B cell (primary cell): ENCODE data around the gene PANX3. TPM values are rescaled to one million over a fixed set of nuclear protein-coding genes. Genes with fewer than 3 reads are reported as not detected.

Experiments used
- ATAC-seq: fragments of 200-7000 bp; cut with Tn5 transposase; one replicate; pipeline ENCODE4 v1.10.0; 2021; ENCODE audit warnings: low read depth, mild to moderate bottlenecking, moderate number of reproducible peaks, moderate library complexity
- CTCF ChIA-PET: fragments of 350-600 bp; sonication (Branson Sonifier 250); formaldehyde crosslinking; loops from one replicate; lab custom pipeline; 2021; ENCODE audit warnings: antibody characterized with exemption, inconsistent platforms; lab: Charles Lee
- POLR2A ChIA-PET: fragments of 350-600 bp; sonication (Branson Sonifier 250); formaldehyde crosslinking; loops from one replicate; lab custom pipeline; 2021; ENCODE audit warnings: antibody characterized with exemption; lab: Charles Lee
- DNase-seq: peaks from one replicate; pipeline ENCODE4 v3.0.0; 2013
- H2AFZ ChIP-seq: 2 replicates; pipeline ENCODE4 v1.6.1; 2012; ENCODE audit warnings: mild to moderate bottlenecking, low read depth, low read length; ENCODE audit not compliant: insufficient read depth, poor library complexity, severe bottlenecking
- H3K27ac ChIP-seq, 2 donors: 1 replicate in 1 of 2; 2 replicates in 1 of 2; pipeline ENCODE4 v1.5.1; 2012 to 2013; ENCODE audit warnings: low read length in 2 of 2, mild to moderate bottlenecking in 2 of 2, moderate library complexity in 1 of 2
- H3K27me3 ChIP-seq, 4 experiments: fragments of 200-600 bp in 1 of 4; sonication (generic) in 1 of 4; replicated peaks in 1 of 4; 1 replicate in 2 of 4; 2 replicates in 2 of 4; pipeline versions ENCODE4 v1.6.1 to v1.7.0; 2013 to 2016; ENCODE audit warnings: low read length in 3 of 4, mild to moderate bottlenecking in 2 of 4, mixed read lengths in 1 of 4, moderate library complexity in 1 of 4; ENCODE audit not compliant: insufficient read depth in 4 of 4, control insufficient read depth in 3 of 4; ENCODE audit errors: control extremely low read depth in 1 of 4
- H3K36me3 ChIP-seq, 2 experiments: replicated peaks in 1 of 2; 1 replicate in 1 of 2; 2 replicates in 1 of 2; pipeline versions ENCODE4 v1.6.1 to v1.7.1; 2013; ENCODE audit warnings: low read length in 1 of 2; ENCODE audit not compliant: insufficient read depth in 2 of 2, control insufficient read depth in 1 of 2; ENCODE audit errors: control extremely low read depth in 1 of 2, extremely low read depth in 1 of 2
- H3K4me1 ChIP-seq, 2 donors: fragments of 200-600 bp in 1 of 2; sonication (generic) in 1 of 2; 1 replicate in 1 of 2; 2 replicates in 1 of 2; pipeline versions ENCODE4 v1.5.1 to v1.6.1; 2013 to 2017; ENCODE audit warnings: low read length in 2 of 2; ENCODE audit not compliant: control insufficient read depth in 2 of 2, insufficient read depth in 2 of 2
- H3K4me2 ChIP-seq: replicated peaks from 2 replicates; pipeline ENCODE3; 2012; ENCODE audit warnings: mild to moderate bottlenecking, low read depth, low read length; ENCODE audit not compliant: poor library complexity, severe bottlenecking
- H3K4me3 ChIP-seq, 5 experiments: fragments of 200-600 bp in 1 of 5; sonication (generic) in 1 of 5; 1 replicate in 3 of 5; 2 replicates in 2 of 5; pipeline versions ENCODE4 v1.5.1 to v1.7.0; 2011 to 2016; ENCODE audit warnings: low read length in 4 of 5, mild to moderate bottlenecking in 4 of 5, low read depth in 2 of 5, control low read depth in 1 of 5, moderate library complexity in 1 of 5; ENCODE audit not compliant: insufficient read depth in 1 of 5; ENCODE audit errors: control extremely low read depth in 1 of 5, extremely low read depth in 1 of 5
- H3K79me2 ChIP-seq: fragments of 200-600 bp; sonication (generic); one replicate; pipeline ENCODE4 v1.6.0; 2016; ENCODE audit warnings: low read length; ENCODE audit not compliant: control insufficient read depth, insufficient read depth
- H3K9ac ChIP-seq: fragments of 200-600 bp; sonication (generic); 2 replicates; pipeline ENCODE4 v1.6.1; 2017; ENCODE audit warnings: mild to moderate bottlenecking, low read length, moderate library complexity
- H3K9me3 ChIP-seq, 3 donors: one replicate each; pipeline versions ENCODE4 v1.6.1 to v1.7.1; 2013; ENCODE audit warnings: low read length in 2 of 3; ENCODE audit not compliant: control insufficient read depth in 2 of 3, insufficient read depth in 1 of 3; ENCODE audit errors: control extremely low read depth in 1 of 3
- H4K20me1 ChIP-seq: 2 replicates; pipeline ENCODE4 v1.6.0; 2012; ENCODE audit warnings: mild to moderate bottlenecking, low read length; ENCODE audit not compliant: insufficient read depth, control insufficient read depth, poor library complexity, severe bottlenecking
- H3K27ac Mint-ChIP-seq: one replicate; pipeline ENCODE4 v1.8.0; 2021; ENCODE audit warnings: mixed read lengths
- H3K27me3 Mint-ChIP-seq: one replicate; pipeline ENCODE4 v1.8.0; 2021; ENCODE audit warnings: mixed read lengths
- H3K4me1 Mint-ChIP-seq: one replicate; pipeline ENCODE4 v1.8.0; 2021; ENCODE audit warnings: mixed read lengths
- H3K4me3 Mint-ChIP-seq: one replicate; pipeline ENCODE4 v1.8.0; 2021; ENCODE audit warnings: mixed read lengths
- H3K9me3 Mint-ChIP-seq: one replicate; pipeline ENCODE4 v1.8.0; 2022; ENCODE audit warnings: mixed read lengths; ENCODE audit not compliant: insufficient read depth
- EZH2 ChIP-seq: IDR thresholded peaks from 2 replicates; pipeline ENCODE4 v1.6.1; 2012; ENCODE audit warnings: borderline replicate concordance, low read depth, mild to moderate bottlenecking, moderate library complexity, low read length; ENCODE audit not compliant: insufficient read depth, poor library complexity, severe bottlenecking
- WGBS: methylation state at CpG from one replicate; pipeline ENCODE4 v1.1.5; 2013; ENCODE audit warnings: missing lambda C conversion rate; ENCODE audit not compliant: insufficient coverage; 5-methylcytosine and 5-hydroxymethylcytosine counted together
- intact Hi-C: fragments of 100-400 bp; cut with micrococcal nuclease; formaldehyde crosslinking; loops from one replicate; pipeline ENCODE4 v1.10.0; 2022
- polyA plus RNA-seq: library from polyadenylated mRNA; depleted of rRNA; stranded (reverse); fragments of >200 nt; gene quantifications from 2 replicates; pipeline ENCODE4 v1.2.3, GENCODE V29; 2012
- total RNA-seq, 2 donors: library from RNA; stranded (reverse); fragments of 120-200 nt in 1 of 2; gene quantifications; 1 replicate in 1 of 2; 2 replicates in 1 of 2; pipeline versions ENCODE4 v1.2.3 to v1.2.4, GENCODE V29; 2013 to 2022
- TF ChIP-seq, protein P1 (sequence below): fragments of 200-600 bp; IDR thresholded peaks from one replicate; pipeline ENCODE4 v1.8.0; 2022; ENCODE audit warnings: antibody characterized with exemption, mild to moderate bottlenecking

Gene PANX3
- total and polyA plus RNA-seq, 2 donors (not counting 1 experiment from before 2014, with no cell fraction given), result not detected

DNA sequence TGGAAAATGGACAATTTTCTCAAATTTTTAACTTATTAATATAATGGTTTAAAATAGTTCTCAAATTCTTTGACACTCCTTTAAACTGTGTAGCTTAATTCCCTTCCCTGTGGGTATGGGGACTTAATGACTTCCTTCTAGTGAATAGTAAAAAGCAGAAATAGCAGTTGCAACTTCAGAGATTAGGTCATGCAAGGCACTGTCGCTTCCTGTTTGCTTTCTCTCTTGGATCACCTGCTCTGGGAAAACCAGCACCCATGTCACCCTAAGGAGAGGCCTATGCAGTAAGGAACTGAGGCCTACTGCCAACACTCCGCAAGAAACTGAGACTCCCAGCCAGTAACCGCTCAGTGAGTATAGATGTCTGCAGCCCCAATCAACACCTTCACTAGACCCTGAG lies 5.5 kb upstream of the PANX3 start:
- Mint-ChIP-seq H3K9me3 (no peaks in the 10 kb centered on the region), H3K4me3 (no peak overlapping the region), H3K27ac (no peak overlapping the region), H3K4me1 (peaks cover 3% of the 10 kb centered on the region), H3K27me3 (peaks cover 22% of the 10 kb centered on the region)
- ChIA-PET CTCF (no interaction called here), POLR2A (no interaction called here)
- DNase-seq (peak; percentile 12), ATAC-seq (no peak)
- no peaks in the 10 kb centered on the region for H3K9me3 ChIP-seq
- no peak overlapping the region for H3K4me2 ChIP-seq
- H3K4me1 ChIP-seq, result peaks cover 3% of the 10 kb centered on the region in 2 donors
- H3K27me3 ChIP-seq, result no peaks in the 10 kb centered on the region
- intact Hi-C loops, result no loop called here
- no peak overlapping the region for H3K4me3 ChIP-seq
- H3K9ac ChIP-seq, result no peak overlapping the region
- H4K20me1 ChIP-seq, result no peaks in the 10 kb centered on the region
- TF ChIP-seq, protein P1, sequence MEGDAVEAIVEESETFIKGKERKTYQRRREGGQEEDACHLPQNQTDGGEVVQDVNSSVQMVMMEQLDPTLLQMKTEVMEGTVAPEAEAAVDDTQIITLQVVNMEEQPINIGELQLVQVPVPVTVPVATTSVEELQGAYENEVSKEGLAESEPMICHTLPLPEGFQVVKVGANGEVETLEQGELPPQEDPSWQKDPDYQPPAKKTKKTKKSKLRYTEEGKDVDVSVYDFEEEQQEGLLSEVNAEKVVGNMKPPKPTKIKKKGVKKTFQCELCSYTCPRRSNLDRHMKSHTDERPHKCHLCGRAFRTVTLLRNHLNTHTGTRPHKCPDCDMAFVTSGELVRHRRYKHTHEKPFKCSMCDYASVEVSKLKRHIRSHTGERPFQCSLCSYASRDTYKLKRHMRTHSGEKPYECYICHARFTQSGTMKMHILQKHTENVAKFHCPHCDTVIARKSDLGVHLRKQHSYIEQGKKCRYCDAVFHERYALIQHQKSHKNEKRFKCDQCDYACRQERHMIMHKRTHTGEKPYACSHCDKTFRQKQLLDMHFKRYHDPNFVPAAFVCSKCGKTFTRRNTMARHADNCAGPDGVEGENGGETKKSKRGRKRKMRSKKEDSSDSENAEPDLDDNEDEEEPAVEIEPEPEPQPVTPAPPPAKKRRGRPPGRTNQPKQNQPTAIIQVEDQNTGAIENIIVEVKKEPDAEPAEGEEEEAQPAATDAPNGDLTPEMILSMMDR, result no peak
- no peak for TF ChIP-seq EZH2
- WGBS, result 14% methylated on average over 1 of the region's 3 CpGs
- no peak overlapping the region for H3K27ac ChIP-seq
- H2AFZ ChIP-seq, result no peak overlapping the region
- H3K79me2 ChIP-seq, result no peaks in the 10 kb centered on the region
- no peaks in the 10 kb centered on the region for H3K36me3 ChIP-seq

DNA sequence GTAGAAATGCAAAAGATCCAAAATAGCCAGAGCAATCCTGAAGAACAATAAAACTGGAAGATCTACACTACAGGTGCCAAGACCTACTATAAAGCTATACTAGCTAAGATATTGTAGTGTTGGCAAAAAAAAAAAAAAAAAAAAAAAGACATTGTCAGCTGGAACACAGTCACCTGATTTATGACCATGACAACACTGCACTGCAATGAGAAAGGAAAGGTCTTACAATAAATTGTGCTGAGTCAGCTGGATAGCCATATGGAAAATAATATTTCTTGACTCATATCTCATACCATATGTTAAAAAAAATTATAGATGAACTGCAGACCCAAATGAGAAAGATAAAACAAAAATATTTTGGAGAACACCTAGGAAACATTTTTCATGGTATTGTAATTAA lies 3.1 kb upstream of the PANX3 start:
- Mint-ChIP-seq H3K9me3 (no peaks in the 10 kb centered on the region), H3K4me1 (peaks cover 3% of the 10 kb centered on the region), H3K27me3 (peaks cover 5% of the 10 kb centered on the region), H3K27ac (no peak overlapping the region), H3K4me3 (no peak overlapping the region)
- Histone ChIP-seq H3K9ac (no peak overlapping the region), H3K27ac (no peak overlapping the region), H3K9me3 (no peaks in the 10 kb centered on the region), H2AFZ (no peak overlapping the region), H3K27me3 (no peaks in the 10 kb centered on the region), H4K20me1 (no peaks in the 10 kb centered on the region), H3K79me2 (no peaks in the 10 kb centered on the region), H3K4me2 (no peak overlapping the region), H3K36me3 (no peaks in the 10 kb centered on the region), H3K4me1 (peaks cover 3% of the 10 kb centered on the region in 2 donors), H3K4me3 (no peak overlapping the region)
- TF ChIP-seq EZH2, result no peak
- TF ChIP-seq, protein P1, result no peak
- CTCF ChIA-PET, result no interaction called here
- DNase-seq (no peak), ATAC-seq (no peak)
- POLR2A ChIA-PET, result interaction anchor here (0.6 kb wide), 1 partner anchor 143 kb away, joined by 5 read pairs; no protein-coding TSS in a partner anchor
- intact Hi-C loops, result no loop called here
